ENCODE measurements around the gene PPP1R10.

Gene PPP1R10

DNA sequence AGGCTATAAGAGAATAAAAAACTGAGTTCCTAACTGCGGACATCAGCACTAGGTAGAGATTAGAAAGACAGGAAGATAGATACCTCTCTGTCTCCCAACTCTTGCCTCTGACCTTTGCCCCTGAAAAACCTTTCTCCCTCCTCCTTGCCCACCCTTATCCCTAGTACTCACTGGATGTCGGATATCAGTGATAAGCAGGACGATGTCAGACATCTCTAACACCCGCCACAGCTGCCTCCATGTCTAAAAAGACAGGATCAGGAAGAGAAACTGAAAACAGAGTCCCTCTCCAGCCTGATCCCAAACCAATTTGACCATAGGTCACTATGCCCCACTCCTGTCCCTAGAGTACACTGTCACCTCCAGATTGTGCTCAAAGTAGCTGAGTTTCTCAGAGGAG, 62.6 kb downstream of the PPP1R10 start:
- DNase-seq (ENCODE audit: low read depth): no peak
- no peak overlapping the region for H3K4me3 ChIP-seq (ENCODE audit: control insufficient read depth, low read depth, low read length)
- TF ChIP-seq, protein P1, sequence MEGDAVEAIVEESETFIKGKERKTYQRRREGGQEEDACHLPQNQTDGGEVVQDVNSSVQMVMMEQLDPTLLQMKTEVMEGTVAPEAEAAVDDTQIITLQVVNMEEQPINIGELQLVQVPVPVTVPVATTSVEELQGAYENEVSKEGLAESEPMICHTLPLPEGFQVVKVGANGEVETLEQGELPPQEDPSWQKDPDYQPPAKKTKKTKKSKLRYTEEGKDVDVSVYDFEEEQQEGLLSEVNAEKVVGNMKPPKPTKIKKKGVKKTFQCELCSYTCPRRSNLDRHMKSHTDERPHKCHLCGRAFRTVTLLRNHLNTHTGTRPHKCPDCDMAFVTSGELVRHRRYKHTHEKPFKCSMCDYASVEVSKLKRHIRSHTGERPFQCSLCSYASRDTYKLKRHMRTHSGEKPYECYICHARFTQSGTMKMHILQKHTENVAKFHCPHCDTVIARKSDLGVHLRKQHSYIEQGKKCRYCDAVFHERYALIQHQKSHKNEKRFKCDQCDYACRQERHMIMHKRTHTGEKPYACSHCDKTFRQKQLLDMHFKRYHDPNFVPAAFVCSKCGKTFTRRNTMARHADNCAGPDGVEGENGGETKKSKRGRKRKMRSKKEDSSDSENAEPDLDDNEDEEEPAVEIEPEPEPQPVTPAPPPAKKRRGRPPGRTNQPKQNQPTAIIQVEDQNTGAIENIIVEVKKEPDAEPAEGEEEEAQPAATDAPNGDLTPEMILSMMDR (IDR thresholded peaks at IDR 0.05; ENCODE audit: control insufficient read depth, insufficient read depth, low read depth, low read length, missing control alignments): no peak

Data from AG09309 (cell line).